HepG2 (cell line): ENCODE data around the gene TRIM28. TPM values are rescaled to one million over a fixed set of nuclear protein-coding genes. Genes with fewer than 3 reads are reported as not detected.
A peak's percentile ranks its signal among the peaks of the same experiment; 100 is the strongest.

ENCODE experiments used
- AFF4 ChIP-seq: sonication (generic); formaldehyde crosslinking; IDR thresholded peaks from 2 replicates; pipeline ENCODE4 v1.4.0; 2020; ENCODE audit warnings: missing genetic modification reagents
- AKNA ChIP-seq: sonication (generic); formaldehyde crosslinking; IDR thresholded peaks from 2 replicates; pipeline ENCODE4 v1.4.0; 2020; ENCODE audit warnings: missing genetic modification reagents, borderline replicate concordance
- CBFB ChIP-seq: sonication (generic); formaldehyde crosslinking; IDR thresholded peaks from 2 replicates; pipeline ENCODE4 v1.4.0; 2020; ENCODE audit warnings: missing genetic modification reagents
- CTCF ChIP-seq: sonication (generic); formaldehyde crosslinking; IDR thresholded peaks from 2 replicates; pipeline ENCODE4 v1.5.0; 2020; ENCODE audit warnings: mild to moderate bottlenecking, missing genetic modification reagents, moderate library complexity
- FOXA1 ChIP-seq, 2 experiments: fragments of 450-650 bp in 1 of 2; sonication (generic) in 1 of 2; formaldehyde crosslinking in 1 of 2; IDR thresholded peaks; 2 replicates each; pipeline versions ENCODE4 v1.4.0 to v1.6.1; 2016 to 2020; ENCODE audit warnings: missing genetic modification reagents in 1 of 2
- FOXK1 ChIP-seq: sonication (generic); formaldehyde crosslinking; IDR thresholded peaks from 2 replicates; pipeline ENCODE4 v1.4.0; 2020; ENCODE audit warnings: low read depth, missing genetic modification reagents, borderline replicate concordance
- HOXD1 ChIP-seq: sonication (generic); formaldehyde crosslinking; IDR thresholded peaks from 2 replicates; pipeline ENCODE4 v1.5.0; 2020; ENCODE audit warnings: missing genetic modification reagents
- MTERF4 ChIP-seq: sonication (generic); formaldehyde crosslinking; IDR thresholded peaks from 2 replicates; pipeline ENCODE4 v1.8.0; 2023; ENCODE audit warnings: mild to moderate bottlenecking, missing genetic modification reagents
- RFX5 ChIP-seq: IDR thresholded peaks from 2 replicates; pipeline ENCODE4 v1.6.1; 2011; ENCODE audit warnings: low read depth, low read length, improper control_type of control experiment
- RXRA ChIP-seq: sonication (generic); formaldehyde crosslinking; IDR thresholded peaks from 2 replicates; pipeline ENCODE4 v1.5.1; 2020; ENCODE audit warnings: missing genetic modification reagents
- TBL1XR1 ChIP-seq: fragments of 150-350 bp; IDR thresholded peaks from 2 replicates; pipeline ENCODE4 v1.6.1; 2014; ENCODE audit warnings: borderline replicate concordance, low read length; ENCODE audit not compliant: partially characterized antibody
- ZNF10 ChIP-seq: sonication (generic); formaldehyde crosslinking; IDR thresholded peaks from 2 replicates; pipeline ENCODE4 v1.4.0; 2020; ENCODE audit warnings: mild to moderate bottlenecking, low read depth, missing genetic modification reagents, borderline replicate concordance
- ZNF367 ChIP-seq: sonication (generic); formaldehyde crosslinking; IDR thresholded peaks from 2 replicates; pipeline ENCODE4 v1.4.0; 2020; ENCODE audit warnings: missing genetic modification reagents, borderline replicate concordance
- ZNF431 ChIP-seq: sonication (generic); formaldehyde crosslinking; IDR thresholded peaks from 2 replicates; pipeline ENCODE4 v1.9.0; 2022; ENCODE audit warnings: missing genetic modification reagents, low read depth, mild to moderate bottlenecking, borderline replicate concordance
- ZNF44 ChIP-seq: sonication (generic); formaldehyde crosslinking; IDR thresholded peaks from 2 replicates; pipeline ENCODE4 v1.5.1; 2020; ENCODE audit warnings: mild to moderate bottlenecking, missing genetic modification reagents
- ZNF709 ChIP-seq: sonication (generic); formaldehyde crosslinking; IDR thresholded peaks from 2 replicates; pipeline ENCODE4 v1.5.0; 2020; ENCODE audit warnings: mild to moderate bottlenecking, missing genetic modification reagents
- polyA plus RNA-seq, 8 experiments: library from polyadenylated mRNA; depleted of rRNA in 3 of 8; stranded (reverse) in 7 of 8; unstranded in 1 of 8; fragments of >200 nt; fragmentation: Illumina TruSeq in 4 of 8; extraction: Trizol in 4 of 8; gene quantifications; 2 replicates each; pipeline versions ENCODE4 v1.2.1 to v1.2.3, GENCODE V29; 2011 to 2016; ENCODE audit warnings: low read depth in 4 of 8, missing spikeins in 1 of 8, mixed read lengths in 1 of 8; ENCODE audit not compliant: insufficient read depth in 1 of 8
- total RNA-seq, 5 experiments: library from RNA; depleted of rRNA; stranded (reverse); fragments of >200 nt; fragmentation: Illumina TruSeq; extraction: Trizol; gene quantifications; 2 replicates each; pipeline ENCODE4 v1.2.3, GENCODE V29; 2016; ENCODE audit warnings: low read depth in 1 of 5

Gene TRIM28
- total and polyA plus RNA-seq, 2 of the 13 experiments (the other 11 are each of a cell fraction or from before 2014, with no cell fraction given): 361 to 439 TPM

GRCh38 chr19:58575183-58576041 is 31.5 kb downstream of the TRIM28 start (continued):
- TF ChIP-seq MTERF4 (peak; percentile 11; the same call in 1 of the 2 replicates), HOXD1 (no peak), FOXK1 (0 out of 2 replicates have a peak, but pooled peaks have one; percentile 11), AKNA (no peak), RXRA (peak; percentile 11; the same call in 1 of the 2 replicates), ZNF10 (0 out of 2 replicates have a peak, but pooled peaks have one; percentile 43), ZNF709 (CRISPR knock-in tag) (peak; percentile 52; the same call in 1 of the 2 replicates), CBFB (CRISPR knock-in tag) (peak; percentile 34; the same call in 1 of the 2 replicates), ZNF44 (CRISPR knock-in tag) (peak; percentile 81; the same call in 1 of the 2 replicates), TBL1XR1 (no peak), RFX5 (peak; percentile 4; the same call in 1 of the 2 replicates), ZNF367 (CRISPR knock-in tag) (peak; percentile 71; the same call in 1 of the 2 replicates), FOXA1 (IDR thresholded peaks at IDR 0.05) (no peak), FOXA1 (CRISPR knock-in tag; IDR thresholded peaks at IDR 0.05) (no peak), CTCF (CRISPR knock-in tag) (peak; percentile 31; the same call in 1 of the 2 replicates), AFF4 (no peak), ZNF431 (no peak)
